HTERT RPE-1 (cell line): ENCODE measurements around the gene DNAAF3.
"Not testable (repeated sequence)": the region's sequence is repeated elsewhere in the genome, so short reads cannot be mapped to it uniquely, and the experiment has no call there.

Experiments used
- in situ Hi-C: fragments of 300-500 bp; cut with MboI; formaldehyde crosslinking; loops from 4 replicates; pipeline ENCODE4 v1.14.3; 2020; ENCODE audit warnings: low sequenced_read_pairs

The DNAAF3 gene

DNA sequence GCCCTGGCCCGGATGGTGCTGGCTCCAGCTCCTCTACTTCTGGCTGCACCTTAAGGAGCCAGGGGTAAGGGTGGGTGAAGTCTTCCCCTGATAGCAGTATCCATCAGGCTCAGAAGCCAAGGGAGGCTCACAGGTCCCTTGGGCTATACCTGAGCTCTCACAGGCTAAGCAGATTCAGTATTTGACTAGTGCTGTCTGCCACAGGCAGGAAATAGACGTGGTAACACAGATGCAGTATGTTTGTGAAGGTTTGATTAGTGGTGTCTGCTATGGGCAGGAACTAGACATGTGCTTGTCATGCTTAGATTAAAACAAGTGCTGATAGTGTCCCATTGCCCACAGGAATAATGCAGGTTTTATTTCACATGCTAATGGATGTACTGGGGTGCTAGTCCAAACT lies 9.7 kb upstream of the DNAAF3 start:
- in situ Hi-C loops, result no loop called here

DNA sequence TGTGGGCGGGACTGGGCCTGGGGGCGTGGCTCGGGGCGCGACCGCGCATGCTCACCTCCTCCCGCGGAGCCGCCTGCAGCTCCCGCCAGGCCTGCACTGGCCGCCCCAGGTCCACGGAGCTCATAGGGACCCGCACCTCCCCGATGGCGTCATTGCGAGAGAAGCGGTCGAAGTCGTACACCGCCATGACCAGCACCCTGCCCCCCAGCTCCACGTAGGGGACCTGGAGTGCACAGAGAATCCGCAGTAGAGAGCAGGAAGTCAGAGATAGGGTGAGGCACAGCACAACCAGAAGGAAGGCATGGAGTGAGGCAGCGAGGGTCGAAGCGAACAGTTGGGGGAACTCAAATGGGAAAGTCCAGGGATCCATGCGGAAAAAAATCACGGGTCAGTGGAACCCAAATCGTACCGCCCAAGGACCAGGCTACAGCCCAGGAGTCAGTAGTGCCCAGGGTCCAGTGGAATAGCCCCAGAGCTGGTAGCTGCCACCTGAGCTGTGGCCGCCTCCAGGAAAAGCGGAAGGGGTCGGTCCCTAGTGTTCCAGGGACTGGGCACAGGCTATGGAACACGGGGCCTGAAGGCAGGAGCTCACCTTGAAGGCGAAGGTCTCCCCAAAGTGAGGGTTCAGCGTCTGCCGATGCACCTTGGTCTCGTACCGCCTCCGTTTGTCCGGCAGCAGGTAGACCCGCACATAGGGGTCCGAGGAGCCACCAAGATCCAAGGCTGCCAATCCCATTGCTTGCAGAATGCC lies 8.9 kb upstream of the DNAAF3 start:
- in situ Hi-C loops, result no loop called here

- in situ Hi-C loops, result no loop called here
Observed at GRCh38 chr19:55174425-55175116, 8.2 kb upstream of the DNAAF3 start.

DNA sequence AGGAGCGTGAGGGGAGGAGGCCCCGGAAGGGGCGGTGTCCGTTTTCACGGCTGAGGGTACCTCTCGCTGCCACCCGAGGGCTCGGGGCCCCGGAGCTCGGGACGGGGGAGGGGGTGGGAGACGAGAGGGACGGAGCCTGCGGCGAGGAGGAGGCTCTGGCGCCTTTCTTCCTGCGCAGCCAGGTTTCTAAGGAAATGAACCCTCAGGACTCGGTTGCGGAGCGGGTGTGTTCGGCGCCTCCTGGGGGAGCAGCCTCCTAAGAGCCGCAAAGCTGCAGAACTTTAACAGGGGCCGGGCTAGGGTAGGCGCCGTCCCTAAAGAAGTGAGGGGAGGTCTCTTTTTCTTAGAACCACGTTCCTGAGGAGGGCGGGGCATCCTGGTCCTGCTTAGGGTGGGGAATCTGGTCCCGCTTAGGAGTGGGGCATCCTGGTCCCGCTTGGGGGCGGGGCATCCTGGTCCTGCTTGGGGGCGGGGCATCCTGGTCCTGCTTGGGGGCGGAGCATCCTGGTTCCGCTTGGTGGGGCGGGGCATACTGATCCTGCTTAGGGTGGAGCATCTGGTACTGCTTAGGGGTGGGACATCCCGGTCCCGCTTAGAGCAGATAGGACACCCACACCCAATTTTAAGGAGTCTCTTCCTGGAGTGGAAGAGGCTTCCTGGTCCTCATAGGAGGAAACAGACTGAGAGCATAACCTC lies 7.4 kb upstream of the DNAAF3 start:
- in situ Hi-C loops, result no loop called here

- in situ Hi-C loops, result no loop called here
Observed at GRCh38 chr19:55173186-55173713, 6.8 kb upstream of the DNAAF3 start.

GRCh38 chr19:55172741-55173140 lies 6.3 kb upstream of the DNAAF3 start:
- in situ Hi-C loops, result no loop called here

DNA sequence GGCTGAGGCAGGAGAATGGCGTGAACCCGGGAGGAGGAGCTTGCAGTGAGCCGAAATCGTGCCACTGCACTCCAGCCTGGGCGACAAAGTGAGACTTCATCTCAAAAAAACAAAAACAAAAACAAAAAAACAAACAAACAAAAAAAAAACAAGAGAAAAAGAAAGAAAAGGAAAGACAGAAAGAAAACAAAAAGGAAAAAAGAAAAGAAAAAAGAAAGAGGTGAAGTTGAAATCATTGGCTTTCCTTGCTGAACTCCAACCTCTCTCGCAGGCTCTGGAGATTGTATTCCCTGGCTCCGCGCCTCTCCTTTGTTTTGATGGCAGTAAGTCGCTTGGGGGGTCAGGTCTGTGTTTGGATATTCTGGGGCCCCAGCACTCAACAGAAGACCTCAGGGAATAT lies 5.9 kb upstream of the DNAAF3 start:
- in situ Hi-C loops, result not testable (repeated sequence)

DNA sequence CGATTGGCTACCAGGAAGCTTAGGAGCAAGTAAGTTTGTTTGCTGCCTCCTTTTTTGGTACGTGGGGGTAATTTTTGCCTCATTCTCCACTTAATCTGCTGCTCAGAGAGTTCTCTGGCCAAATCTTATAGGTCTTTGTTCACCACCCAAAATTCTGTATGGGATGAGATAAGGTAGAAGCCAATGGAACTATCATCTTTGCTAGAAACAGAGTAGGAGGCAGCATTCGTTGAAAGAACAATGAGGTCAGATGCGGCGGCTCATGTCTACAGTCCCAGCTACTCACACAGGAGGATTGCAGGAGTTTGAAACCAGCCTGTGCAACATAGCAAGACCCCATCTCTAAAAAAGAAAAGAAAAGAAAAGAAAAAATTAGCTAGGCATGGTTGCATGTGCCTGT lies 5.0 kb upstream of the DNAAF3 start:
- in situ Hi-C loops, result no loop called here

GRCh38 chr19:55169136-55169535 lies 2.7 kb upstream of the DNAAF3 start:
- in situ Hi-C loops, result no loop called here

DNA sequence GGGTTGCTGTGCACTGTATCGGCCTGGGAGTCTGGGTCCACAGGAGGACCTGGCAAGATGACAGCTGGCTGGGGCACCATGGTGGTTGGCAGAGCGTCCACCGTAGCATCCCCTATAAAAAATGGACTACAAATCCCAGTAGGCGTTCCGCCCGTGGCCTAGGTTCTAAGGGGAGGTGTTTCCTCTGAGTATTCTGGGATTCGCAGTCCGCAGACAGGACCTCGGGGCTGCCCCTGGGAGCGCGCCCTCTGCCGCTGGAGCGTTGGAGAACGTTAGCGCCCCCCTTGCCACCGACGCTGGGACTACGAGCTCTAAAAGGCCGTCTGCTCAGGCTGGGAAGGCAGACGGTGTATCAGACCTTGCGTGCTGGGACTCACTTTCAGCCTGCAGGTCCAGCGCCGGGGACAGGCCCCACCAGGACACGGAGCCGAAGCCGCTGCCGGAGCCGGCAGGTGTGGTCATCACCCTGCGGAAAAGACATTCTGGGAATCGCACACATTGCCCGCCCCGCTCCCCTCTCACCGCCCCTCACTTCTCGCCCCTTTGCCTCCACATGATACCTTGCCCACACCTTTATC lies 372 bp downstream of the DNAAF3 start:
- in situ Hi-C loops, result no loop called here

GRCh38 chr19:55161571-55162322 lies 4.7 kb downstream of the DNAAF3 start:
- in situ Hi-C loops, result no loop called here

DNA sequence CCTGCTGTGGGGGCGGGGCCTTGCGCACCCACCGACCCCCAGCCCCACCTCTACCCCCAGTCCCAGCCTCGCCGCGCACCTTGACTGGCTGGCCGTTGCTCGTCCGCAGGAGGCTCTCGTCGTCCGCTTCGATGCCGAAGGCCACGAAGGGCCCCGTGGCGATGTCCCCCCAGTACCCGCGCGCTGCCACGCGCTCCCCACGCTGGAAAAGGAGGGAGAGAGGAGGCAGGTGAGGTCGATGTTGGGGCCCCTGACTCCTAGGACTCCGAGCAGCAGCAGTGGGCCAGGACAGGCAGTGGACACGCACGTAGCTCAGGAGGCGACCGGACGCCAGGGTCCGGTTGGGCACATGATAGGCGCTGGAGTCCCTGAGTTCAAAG lies 5.4 kb downstream of the DNAAF3 start:
- in situ Hi-C loops, result no loop called here

- in situ Hi-C loops, result no loop called here
Observed at GRCh38 chr19:55160128-55160985, 6.1 kb downstream of the DNAAF3 start.

DNA sequence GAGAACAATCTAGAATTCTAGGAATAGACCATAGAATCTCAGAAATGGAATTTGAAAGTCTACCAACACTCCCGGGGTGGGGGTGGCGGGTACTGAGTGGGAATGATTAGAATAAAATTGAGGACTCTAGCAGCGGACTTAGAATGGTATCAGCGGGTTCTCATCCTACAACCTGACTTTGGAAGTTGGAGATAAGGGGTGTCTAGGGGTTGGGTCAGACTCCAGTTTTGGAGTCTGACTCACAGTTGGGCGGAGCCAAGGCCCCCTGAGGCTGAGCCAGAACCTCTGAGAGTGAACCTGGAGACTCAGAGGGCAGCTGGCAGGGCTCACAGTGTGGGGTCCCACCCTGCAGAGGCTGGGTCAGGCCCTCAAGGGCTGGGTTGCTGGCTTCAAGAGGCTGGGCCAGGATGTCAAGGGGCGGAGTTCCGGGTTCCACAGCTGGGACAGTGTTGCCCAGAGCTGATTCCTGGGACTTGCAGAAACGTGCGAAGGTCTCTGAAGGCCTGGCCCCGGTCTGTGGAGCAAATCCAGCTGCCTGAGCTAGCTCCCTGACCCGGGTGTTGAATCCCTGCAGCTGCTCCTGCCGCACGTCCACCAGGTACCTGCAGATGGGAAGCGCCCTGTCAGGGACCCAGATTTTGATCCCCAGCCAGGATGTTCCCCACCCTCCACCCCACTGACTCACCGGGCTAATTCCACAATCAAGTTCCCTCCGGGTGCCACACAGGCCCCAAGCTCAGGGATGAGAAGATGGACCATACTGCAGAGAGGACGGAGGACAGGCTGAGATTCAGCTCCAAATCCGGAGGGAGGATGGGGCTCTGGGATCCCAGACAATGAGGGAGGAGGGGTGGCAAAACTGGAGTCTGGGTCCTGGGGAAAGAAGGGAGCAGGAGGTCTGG lies 7.3 kb downstream of the DNAAF3 start:
- in situ Hi-C loops, result no loop called here

DNA sequence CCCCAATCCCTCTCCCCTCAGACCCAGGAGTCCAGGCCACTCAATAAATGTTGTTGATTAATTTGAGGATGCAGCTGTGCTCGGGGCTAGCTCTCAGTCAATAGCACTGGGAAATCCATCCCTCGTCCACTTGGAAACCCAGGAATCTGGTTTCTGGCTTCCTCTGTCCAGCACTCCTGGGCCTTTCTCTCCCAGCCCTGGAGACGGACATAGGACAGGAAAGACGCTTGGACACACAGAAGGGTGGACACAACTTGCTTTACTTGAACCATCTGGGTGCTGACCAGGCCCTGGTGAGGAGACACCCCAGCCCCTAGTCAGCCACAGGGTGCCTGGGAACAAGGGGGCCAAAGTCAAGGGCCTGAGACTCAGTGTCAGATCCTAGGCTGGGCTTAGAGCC lies 8.0 kb downstream of the DNAAF3 start:
- in situ Hi-C loops, result no loop called here

- in situ Hi-C loops, result no loop called here
Observed at GRCh38 chr19:55157064-55157908, 9.1 kb downstream of the DNAAF3 start, which contains the start of gene TNNI3. TSS of gene TNNI3 (minus strand) at chr19:55157732. CDS start at chr19:55157589, 143 bp downstream.

GRCh38 chr19:55156202-55157063 lies 10.0 kb downstream of the DNAAF3 start:
- in situ Hi-C loops, result no loop called here
